DMS 273 (cell line): ENCODE results near the gene ATP9A.
"Not testable (repeated sequence)": the region's sequence is repeated elsewhere in the genome, so short reads cannot be mapped to it uniquely, and the experiment has no call there.

ENCODE experiments used
- DNase-seq: peaks from one replicate; lab custom pipeline; 2025; ENCODE audit not compliant: unreplicated experiment; lab: John Stamatoyannopoulos, UW

ATP9A gene

GRCh38 chr20:51752343-51752951 lies 15.7 kb downstream of the ATP9A start:
- DNase-seq, result no peak

- no peak for DNase-seq
Measured at GRCh38 chr20:51750770-51751388, 17.3 kb downstream of the ATP9A start.

GRCh38 chr20:51750037-51750769 lies 18.0 kb downstream of the ATP9A start:
- peak; percentile 78 for DNase-seq

GRCh38 chr20:51749674-51750036 lies 18.5 kb downstream of the ATP9A start:
- peak; percentile 42 for DNase-seq

- DNase-seq, result no peak
Measured at GRCh38 chr20:51747182-51747911, 20.8 kb downstream of the ATP9A start.

GRCh38 chr20:51745804-51746203 lies 22.4 kb downstream of the ATP9A start:
- DNase-seq, result no peak

GRCh38 chr20:51740838-51741237 lies 27.4 kb downstream of the ATP9A start:
- no peak for DNase-seq

- not testable (repeated sequence) for DNase-seq
Measured at GRCh38 chr20:51740308-51740707, 27.9 kb downstream of the ATP9A start.

- no peak for DNase-seq
Measured at GRCh38 chr20:51739722-51740249, 28.4 kb downstream of the ATP9A start.

GRCh38 chr20:51738877-51739447 lies 29.2 kb downstream of the ATP9A start:
- no peak for DNase-seq

- not testable (repeated sequence) for DNase-seq
Measured at GRCh38 chr20:51738261-51738660, 29.9 kb downstream of the ATP9A start.

GRCh38 chr20:51736947-51737346 lies 31.2 kb downstream of the ATP9A start:
- no peak for DNase-seq

GRCh38 chr20:51735728-51736600 lies 32.2 kb downstream of the ATP9A start:
- DNase-seq, result no peak

GRCh38 chr20:51734876-51735720 lies 33.1 kb downstream of the ATP9A start:
- no peak for DNase-seq

GRCh38 chr20:51733070-51733469 lies 35.1 kb downstream of the ATP9A start:
- no peak for DNase-seq

- no peak for DNase-seq
Measured at GRCh38 chr20:51732096-51732791, 35.9 kb downstream of the ATP9A start.

GRCh38 chr20:51731731-51732095 lies 36.5 kb downstream of the ATP9A start:
- DNase-seq, result peak; percentile 21

GRCh38 chr20:51729771-51730170 lies 38.4 kb downstream of the ATP9A start:
- DNase-seq, result no peak

- no peak for DNase-seq
Measured at GRCh38 chr20:51728737-51729136, 39.5 kb downstream of the ATP9A start.
